HG03066 (cell line): ENCODE results near the gene LTF.
"Not testable (repeated sequence)": the region's sequence is repeated elsewhere in the genome, so short reads cannot be mapped to it uniquely, and the experiment has no call there.

Experiments
- ATAC-seq: cut with Tn5 transposase; IDR thresholded peaks from one replicate; pipeline ENCODE4 v1.9.1; 2021; ENCODE audit warnings: low read depth; ENCODE audit not compliant: unreplicated experiment

The LTF gene

DNA sequence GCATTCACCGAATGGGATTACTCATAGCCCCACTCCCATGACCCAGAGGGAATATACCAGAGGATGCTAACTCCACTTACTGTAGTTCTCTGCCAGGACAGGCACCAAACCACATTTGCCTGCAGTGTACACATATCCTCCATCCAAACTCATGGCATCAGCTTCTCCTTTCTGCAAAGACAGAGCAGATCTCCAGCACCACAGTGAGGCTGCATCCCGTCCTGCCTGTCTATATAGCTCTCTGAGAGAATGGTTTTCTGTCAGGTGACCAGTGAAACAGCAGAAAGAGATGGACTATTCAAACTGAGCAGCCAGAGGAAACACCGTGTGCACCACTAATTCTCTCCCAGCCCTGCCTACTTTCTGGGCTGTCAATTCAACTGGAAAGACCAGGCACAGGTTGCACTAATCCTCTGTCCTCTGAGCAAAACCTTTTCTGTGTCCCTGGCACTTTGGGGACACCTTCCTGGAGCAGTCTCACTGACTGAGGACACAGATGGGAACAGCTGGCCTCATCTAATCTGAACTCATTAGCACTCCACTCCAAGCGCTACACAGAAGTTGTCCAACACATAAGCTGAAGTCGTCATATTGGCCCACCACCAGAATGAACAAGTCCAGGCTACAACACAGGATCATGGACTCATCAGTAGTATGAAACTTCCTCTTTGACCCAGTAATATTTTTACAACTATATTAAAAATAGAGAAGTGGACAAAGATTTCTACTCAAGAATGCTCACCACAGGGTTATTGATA lies 17.3 kb downstream of the LTF start:
- ATAC-seq, result no peak

DNA sequence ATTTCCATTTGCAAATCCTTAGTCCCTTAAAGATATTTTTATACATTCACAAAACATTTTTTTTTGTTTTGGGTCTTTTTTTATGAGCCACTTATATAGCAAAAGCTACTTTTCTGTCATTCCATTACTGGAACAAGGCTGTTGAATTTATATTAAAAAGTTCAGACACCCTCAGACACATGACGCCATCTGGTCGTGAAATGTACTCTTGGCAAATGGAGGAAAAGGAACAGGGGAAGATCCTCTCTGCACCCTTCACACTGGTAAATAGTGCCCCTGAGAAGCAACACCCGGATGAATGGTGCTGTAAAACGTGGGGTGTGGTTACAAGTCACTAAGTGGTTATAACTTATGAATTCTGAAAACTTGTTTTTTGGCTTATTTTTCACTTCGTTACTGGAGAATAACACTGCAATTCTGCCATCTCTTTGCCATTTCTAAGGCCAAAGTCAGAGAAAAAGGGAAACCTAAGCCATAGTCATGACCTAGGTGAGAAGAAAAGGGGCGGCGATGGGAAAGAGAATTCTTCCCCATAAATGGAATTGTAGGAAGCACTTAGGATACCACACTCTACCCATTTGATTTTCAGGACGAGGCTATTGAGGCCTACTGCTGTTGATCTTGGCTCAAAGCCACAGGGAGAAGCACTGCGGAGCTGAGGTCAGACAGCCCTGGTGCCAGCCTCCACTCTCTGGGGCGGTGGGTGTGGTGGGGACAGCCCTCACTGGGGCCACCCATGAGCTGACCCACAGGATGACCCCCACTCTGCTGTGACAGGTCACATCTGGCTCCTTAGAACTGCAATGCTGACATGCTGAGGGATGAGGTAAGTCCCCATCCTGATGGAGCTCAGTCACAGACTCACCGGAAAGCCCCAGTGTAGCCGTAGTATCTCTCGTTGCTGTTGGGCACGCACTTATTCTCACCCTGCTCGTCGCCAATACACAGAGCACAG lies 21.9 kb downstream of the LTF start:
- ATAC-seq, result no peak

DNA sequence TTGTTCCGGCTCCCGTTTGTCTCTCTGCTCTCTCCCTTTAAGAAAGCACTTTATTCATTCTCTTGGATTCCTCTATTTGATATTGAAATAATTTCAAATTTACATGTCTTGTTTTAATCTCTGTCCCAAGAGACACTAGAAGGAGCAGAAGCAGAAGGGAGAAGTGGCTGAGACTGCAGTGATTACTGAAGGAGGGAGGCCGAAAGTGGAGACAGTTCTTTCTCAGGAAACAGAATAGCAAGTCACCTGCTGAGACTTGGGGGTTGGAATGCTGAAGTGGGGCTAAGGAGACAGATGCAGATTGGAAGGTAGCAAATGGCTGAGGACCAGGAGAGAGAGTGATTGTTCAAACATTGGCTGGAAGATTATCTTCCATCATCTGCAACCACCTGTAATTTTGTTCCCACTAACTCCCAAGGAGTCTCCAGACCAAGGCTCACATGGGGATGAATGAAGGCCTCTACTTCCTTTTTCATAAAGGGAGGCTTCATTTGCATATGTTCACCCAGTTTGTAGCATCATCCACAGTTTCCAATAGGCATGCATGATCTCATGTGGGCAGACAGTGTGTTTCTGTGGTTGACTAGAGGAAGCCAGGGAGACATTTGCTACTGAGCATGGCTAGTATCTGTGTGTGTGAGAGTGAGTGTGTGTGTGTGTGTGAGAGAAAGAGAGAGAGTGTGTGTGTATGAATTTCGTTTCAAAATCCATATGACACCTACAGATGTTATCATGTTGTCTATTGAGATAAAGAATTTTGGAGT lies 24.0 kb downstream of the LTF start:
- ATAC-seq, result peak; percentile 86

DNA sequence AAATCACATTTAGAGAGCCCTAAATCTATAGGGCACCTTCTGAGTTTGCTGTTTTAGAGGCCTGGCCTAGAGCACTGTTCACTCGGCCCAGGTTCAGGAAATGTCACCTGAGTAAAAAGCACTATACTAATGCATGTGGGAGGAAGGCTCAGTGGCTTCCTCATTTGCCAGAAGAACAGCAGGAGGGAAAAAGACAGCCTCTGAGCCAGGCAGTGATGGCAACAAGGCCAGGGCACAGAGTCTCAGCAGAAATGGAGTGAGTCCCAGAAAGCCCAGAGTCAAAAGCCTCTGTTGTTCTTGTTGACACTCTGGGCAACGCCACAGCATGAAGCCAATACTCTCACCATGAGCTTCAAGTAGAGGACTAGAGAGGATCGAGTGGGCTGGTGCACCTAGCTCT lies 25.9 kb downstream of the LTF start:
- ATAC-seq, result no peak

DNA sequence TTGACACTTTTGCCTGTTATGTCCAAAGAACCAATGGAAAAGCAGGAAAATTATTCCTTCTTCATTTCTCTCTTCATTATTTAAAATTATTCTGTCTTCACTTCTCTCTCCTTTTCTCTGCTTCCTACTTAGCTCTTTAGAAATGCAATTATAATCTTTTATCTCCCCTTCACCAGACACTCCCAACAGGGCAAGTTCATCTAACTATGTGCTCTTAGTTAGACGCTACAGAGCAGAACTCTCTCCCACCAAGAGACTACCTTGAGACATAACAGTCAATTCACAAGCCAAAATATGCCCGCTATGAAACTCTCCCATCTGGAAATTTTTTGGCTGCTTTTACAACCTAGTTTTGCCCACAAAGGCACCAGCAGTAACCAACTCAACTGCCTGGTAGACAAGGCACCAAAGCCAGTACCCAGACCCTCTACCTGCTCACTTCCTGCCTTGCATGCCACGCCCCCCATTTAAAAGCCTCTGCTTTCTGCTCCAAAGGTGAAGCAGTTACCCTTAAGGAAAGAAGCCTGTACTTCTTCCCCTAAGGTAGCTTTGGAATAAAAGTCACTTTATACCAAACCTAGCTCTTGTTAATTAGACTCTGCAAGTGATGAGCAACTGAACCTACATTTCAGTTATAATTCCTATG lies 29.5 kb downstream of the LTF start:
- no peak for ATAC-seq

DNA sequence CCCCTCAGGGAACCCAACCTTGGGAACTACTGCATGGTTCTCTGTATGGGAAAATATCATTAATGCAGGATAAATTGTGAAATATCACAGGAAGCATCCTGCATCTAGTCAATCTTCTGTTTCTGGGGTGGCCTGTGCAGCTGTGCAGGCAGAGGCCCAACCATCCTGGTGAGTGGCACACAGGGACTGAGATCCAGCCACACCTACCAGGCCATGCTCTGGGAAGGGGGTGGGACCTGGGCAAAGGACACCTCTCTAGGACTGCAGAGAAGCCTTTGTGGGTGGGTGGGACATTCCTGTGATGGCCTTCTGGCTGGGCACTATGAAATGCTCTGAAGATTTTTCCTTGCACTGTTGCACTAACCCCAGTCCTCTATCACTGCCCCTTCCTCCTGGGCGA lies 30.9 kb downstream of the LTF start:
- ATAC-seq, result no peak

DNA sequence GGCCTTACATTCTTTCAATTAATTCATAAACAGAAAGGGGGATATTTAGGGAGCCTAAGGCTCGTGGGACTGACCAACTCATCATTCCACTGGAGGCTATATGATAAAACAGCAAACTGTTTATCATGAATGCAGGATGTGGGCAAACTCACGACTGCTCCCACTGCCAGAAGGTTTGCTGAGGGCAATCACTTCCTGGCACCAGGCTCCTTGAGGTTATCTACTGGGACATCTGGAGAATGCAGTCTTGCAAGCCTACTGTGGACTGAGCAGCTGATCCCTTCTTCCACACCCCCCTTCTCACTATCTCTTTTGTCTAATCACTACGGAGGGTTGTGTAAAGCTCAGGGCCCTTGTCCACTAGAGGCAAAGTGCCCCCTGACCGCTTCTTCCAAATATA lies 31.6 kb downstream of the LTF start:
- ATAC-seq, result not testable (repeated sequence)

DNA sequence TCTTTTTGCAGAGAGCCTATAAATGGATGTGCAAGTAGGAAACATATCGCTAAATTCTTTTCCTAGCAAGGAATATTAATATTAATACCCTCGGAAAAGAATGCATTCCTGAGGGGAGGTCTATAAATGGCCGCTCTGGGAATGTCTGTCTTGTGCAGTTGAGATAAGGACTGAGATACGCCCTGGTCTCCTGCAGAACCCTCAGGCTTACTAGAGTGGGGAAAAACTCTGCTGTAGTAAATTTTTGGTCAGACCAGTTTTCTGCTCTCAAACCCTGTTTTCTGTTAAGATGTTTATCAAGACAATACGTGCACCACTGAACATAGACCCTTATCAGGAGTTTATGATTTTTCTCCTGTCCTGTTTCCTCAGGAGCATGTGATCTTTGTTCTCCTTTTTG lies 32.8 kb downstream of the LTF start:
- not testable (repeated sequence) for ATAC-seq

DNA sequence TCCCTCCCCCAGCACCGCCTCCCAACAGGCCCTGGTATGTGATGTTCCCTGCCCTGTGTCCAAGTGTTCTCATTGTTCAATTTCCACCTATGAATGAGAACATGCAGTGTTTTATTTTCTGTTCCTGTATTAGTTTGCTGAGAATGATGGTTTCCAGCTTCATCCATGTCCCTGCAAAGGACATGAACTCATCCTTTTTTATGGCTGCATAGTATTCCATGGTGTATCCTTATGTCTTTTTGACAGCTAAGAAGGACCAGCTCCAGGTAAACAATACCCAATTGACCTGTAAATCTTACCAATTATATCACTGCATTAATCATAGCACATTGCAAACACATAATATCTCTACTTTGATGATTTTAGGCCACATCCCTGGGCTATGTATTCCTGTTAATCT lies 33.8 kb downstream of the LTF start:
- ATAC-seq, result not testable (repeated sequence)

DNA sequence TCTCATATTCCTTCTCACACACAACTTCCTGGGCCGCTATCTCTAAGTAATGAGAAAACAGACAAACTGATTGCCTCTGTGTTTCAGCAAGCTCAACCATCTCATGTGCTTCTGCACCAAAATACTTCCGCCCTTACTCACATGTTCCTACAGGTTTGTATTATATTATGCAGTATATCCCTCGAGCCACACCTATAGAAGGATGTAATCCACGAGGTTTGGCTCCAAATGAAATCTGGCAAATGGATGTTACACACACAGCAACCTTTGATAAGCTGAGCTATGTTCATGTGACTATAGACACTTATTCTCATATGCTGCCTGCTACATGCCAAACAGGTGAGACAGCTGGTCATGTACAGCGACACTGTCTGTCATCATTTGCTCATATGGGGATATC lies 35.0 kb downstream of the LTF start:
- no peak for ATAC-seq

DNA sequence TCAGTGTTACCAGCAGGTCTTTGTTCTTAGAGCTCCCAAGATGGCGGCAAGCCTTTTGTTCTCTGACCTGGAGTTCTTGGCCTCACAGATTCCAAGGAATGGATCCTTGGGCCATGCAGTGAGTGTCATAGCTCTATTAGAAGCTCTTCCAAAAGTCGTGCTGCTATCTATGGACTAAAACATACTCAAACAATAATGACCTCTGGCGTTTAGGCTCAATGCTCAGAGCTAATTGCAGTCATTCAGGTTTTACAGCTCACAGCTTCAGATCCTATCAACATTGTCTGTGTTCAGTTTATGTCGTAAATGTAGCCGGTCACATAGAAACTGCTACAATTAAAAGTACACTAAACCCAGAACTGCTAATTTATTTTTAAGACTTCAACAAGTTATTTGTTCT lies 35.5 kb downstream of the LTF start:
- ATAC-seq, result no peak

DNA sequence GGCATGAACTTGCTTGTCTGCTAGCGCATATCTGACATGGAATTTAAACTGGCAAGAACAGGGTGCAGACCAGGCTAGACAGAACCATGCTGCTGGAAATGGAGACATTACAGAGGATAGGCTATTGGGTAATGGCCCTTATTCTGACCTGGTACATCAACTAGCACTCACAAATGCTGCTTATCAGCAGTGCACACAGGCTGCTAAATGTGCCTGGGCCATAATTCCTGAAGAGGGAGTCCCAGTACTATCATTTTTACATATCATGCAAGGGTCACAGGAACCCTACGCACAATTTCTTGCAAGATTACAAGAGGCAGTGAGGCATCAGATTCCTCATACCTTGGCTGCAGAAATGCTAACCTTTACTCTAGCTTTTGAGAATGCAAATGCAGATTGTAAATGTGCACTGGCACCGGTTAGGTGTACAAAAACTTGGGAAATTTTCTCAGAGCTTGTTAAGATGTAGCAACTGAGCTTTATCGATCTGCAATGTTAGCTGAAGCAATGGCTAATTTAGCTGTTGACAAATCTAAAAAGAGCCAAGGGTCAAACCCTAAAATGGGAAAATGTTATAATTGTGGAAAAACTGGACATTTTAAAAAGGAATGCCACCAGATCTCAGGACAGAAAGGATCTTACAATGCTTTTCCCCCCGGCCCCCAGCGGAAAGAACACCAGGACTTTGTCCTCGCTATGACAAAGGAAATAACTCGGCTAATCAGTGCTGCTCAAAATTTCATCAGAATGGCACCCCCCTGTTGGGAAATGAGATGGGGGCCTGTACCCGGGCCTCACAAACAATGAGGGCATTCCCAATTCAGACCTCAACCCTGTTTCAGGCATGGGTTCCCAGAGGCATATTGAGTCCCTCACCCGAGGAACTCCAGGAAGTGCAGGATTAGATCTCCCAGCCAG lies 36.5 kb downstream of the LTF start:
- no peak for ATAC-seq

DNA sequence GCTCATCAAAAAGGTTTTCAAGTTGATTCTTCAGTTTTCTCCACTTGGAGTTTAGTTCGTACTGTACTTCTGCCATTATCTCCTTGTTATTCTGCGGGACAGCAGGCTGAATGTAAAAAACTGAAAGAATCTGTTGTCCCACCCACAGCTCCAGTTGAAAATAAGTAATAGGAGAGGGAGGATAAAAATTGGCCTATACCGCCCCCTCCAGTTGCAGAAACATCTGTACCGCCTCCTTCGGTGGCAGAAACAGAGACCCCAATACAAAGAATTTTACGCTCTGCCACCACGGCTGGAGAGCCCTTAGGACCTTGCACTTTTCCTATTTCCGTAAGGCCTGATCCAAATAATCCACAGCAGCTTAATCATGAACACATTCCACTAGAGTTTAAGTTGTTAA lies 37.3 kb downstream of the LTF start:
- not testable (repeated sequence) for ATAC-seq

DNA sequence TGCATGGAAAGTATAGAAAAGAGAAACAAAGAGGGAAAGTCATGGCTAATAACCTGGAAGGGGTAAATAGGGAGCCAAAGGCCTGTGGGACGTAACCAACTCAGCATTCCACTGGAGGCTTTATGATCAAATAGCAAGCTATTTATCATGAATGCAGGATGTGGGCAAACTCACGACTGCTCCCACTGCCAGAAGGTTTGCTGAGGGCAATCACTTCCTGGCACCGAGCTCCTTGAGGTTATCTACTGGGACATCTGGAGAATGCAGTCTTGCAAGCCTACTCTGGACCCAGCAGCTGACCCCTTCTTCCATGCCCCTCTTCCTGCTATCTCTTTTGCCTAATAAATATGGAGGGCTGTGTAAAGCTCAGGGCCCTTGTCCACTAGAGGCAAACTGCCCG lies 38.2 kb downstream of the LTF start:
- not testable (repeated sequence) for ATAC-seq

DNA sequence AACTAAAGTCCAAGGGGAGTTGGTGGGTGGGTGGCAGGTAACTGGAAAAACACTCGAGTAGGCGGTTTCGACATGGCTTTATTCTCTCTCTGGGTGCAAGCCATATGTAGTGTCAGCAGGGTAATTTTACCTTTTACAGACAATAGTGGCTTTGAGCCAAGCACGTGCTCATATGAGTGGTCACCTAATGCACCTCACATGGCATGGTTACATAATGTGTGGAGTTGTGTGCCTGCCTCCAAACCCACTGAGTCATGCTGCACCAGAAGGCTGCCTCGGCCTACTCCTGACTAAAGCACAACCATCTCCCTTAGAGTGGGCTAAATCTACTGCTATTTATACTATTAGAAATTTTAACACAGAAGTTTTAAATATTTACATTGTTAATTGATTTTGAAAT lies 41.1 kb downstream of the LTF start:
- ATAC-seq, result no peak

DNA sequence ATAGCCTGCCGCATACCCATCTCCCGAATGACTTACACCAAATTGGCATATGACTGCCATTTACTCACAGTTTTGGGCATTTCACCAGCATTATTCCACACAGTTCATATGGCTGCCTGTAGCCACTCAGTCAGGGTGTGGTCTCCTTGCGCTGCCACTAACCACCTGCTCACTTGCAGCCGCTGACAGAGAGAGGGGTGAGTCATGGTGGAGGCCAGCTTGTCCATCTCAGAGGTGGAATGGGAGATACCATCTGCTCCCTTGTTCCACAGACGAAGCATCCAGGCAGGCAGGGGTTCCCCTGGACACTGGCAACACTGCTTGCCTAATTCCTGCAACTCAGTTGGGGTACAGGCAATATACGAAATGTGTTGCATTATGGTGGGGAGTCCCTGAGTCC lies 42.1 kb downstream of the LTF start:
- no peak for ATAC-seq

DNA sequence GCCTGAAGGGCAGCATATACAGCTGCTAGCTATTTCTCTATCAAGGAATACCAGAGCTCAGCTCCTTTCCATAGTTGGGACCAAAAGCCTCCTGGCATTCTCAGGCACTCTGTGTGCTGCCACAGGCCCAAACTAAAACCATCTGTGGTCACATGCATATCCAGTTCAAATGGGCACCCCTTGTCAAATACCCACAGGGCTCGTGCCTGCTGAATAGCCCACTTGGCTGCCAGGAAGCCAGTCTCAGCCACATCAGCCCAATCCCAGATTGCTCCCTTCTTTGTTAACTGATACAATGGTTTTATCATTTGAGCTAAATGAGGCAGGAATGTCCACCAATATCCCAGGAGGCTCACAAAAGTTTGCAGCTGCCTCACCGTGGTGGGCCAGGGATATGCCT lies 43.8 kb downstream of the LTF start:
- no peak for ATAC-seq

DNA sequence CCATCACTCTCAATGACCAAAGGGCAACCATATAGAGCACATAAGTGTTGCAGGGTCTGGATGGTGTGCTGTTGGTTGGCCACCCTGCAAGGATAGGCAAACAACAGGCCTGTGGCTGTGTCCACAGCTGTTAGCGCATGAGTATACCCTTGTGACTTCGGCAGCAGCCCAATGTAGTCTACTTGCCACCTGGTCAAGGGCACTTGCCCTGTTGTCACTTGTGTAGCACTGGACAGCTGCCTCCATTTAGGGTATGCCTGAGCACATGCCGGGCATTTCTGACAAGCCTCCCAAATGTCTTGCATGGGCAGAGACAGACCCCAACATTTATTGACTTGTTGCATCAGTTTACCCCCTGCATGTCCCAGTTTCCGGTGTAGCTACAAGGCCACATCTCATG lies 44.9 kb downstream of the LTF start:
- ATAC-seq, result no peak

DNA sequence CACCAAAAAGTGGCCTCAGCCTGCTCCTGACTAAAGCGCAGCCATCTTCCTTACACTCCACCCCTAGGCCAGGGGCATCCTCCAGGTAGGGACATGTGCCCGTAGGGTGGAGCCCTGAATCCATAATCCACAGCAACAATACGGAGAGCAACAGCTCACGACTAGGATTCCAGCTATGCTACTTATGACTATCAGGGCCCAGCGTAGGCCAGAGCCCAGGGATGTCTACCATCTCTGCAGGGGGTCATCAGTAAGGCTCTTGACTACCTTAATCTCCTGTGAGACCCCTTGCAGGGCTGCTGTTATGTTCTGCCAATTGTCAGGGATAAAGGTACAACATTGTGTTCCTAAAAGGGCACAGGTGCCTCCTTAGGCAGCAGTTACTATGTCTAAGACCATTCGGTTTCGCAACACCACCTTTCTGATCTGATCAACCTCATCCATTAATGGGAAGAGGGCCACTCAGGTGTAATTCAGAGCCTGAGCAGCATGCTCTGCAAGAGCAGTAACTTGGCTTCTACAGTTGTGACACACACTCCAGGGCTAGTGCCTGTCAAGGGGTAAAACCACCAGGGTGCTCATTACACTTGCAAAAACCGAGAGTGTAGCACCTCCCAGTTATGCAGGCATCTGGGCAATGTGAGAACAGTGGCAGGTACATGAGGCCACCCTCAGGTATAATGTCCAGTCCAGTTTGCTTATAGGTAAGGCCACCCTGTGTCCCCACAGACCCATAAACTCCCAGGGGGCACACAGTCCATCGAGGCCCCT lies 46.7 kb downstream of the LTF start:
- no peak for ATAC-seq
